DND-41 (cell line): Measurements from ENCODE around the gene UST.

Experiments
- EZH2 ChIP-seq: IDR thresholded peaks from 3 replicates; pipeline ENCODE4 v1.6.1; 2012; ENCODE audit warnings: borderline replicate concordance, low read depth, mild to moderate bottlenecking, moderate library complexity, low read length, inconsistent platforms; ENCODE audit not compliant: severe bottlenecking
- TF ChIP-seq, protein P1 (sequence below): IDR thresholded peaks from 2 replicates; pipeline ENCODE4 v1.5.1; 2012; ENCODE audit warnings: borderline replicate concordance, low read length, moderate library complexity, mild to moderate bottlenecking; ENCODE audit not compliant: poor library complexity, severe bottlenecking; ENCODE audit errors: extremely low read depth

DNA sequence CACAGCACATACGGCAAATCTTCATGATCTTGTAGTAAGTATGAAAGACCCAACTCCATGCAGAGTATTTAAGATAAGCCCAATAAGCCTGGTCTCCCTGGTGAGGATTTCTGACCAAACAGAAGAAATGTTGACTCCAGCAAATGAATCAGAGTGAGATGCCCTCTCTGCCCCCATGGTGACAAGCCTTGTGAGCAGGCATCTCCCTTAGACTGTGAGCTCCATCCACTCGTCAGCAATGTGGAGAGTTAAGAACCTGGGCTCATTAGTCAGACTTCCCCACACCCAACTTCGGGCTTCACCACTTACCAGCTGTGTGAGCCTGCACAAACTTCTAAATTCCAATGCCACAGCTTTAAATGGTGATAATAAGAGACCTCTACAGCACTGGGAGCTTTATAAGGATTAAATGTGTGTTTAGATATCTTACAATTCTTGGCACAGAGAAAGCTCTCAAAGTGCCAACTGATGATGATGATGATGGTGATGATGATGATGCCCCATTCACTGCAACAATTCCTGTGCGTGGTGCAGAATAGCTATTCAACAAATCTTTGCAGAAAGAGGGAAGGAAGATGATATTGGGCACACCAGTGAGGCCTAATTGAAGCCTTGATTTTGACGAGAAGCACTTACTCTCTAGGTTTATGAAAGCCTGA, 317.3 kb downstream of the UST start:
- no peak for TF ChIP-seq EZH2
- TF ChIP-seq, protein P1, sequence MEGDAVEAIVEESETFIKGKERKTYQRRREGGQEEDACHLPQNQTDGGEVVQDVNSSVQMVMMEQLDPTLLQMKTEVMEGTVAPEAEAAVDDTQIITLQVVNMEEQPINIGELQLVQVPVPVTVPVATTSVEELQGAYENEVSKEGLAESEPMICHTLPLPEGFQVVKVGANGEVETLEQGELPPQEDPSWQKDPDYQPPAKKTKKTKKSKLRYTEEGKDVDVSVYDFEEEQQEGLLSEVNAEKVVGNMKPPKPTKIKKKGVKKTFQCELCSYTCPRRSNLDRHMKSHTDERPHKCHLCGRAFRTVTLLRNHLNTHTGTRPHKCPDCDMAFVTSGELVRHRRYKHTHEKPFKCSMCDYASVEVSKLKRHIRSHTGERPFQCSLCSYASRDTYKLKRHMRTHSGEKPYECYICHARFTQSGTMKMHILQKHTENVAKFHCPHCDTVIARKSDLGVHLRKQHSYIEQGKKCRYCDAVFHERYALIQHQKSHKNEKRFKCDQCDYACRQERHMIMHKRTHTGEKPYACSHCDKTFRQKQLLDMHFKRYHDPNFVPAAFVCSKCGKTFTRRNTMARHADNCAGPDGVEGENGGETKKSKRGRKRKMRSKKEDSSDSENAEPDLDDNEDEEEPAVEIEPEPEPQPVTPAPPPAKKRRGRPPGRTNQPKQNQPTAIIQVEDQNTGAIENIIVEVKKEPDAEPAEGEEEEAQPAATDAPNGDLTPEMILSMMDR = no peak
